Measurements from ENCODE around the gene MAN2A2. TPM values are rescaled to one million over a fixed set of nuclear protein-coding genes. Genes with fewer than 3 reads are reported as not detected.
A peak's percentile ranks its signal among the peaks of the same experiment; 100 is the strongest.

The MAN2A2 gene
- total RNA-seq, 4 donors from 2014 or later = 56.8 to 124 (median 92.4) TPM

GRCh38 chr15:90955624-90956273 lies 52.6 kb downstream of the MAN2A2 start:
- in situ Hi-C loops (cut with MboI; ENCODE audit: low sequenced_read_pairs in 4 of 4) = loop anchor here (10.0 to 25.0 kb wide), 4 partner anchors 89 to 319 kb away; no protein-coding TSS in a partner anchor
- no peak for TF ChIP-seq POLR2A (IDR thresholded peaks at IDR 0.05)
- no peak for TF ChIP-seq CTCF (IDR thresholded peaks at IDR 0.05 in 4 of 5, conservative IDR thresholded peaks at IDR 0.05 in 1 of 5)
- intact Hi-C loops (cut with DNase I; ENCODE audit: low total_unique reads) = loop anchor here (1.0 to 2.0 kb wide), 4 partner anchors 67 to 315 kb away; partner anchors contain the start of gene VPS33B
- Histone ChIP-seq H3K27me3 (no peaks in the 10 kb centered on the region), H3K4me1 (peaks cover 30 to 37% of the 10 kb centered on the region in 2 donors), H3K4me3 (peak overlapping the region; percentile 72 to 88 (median 83)), H3K36me3 (peaks cover 0 to 32% of the 10 kb centered on the region in 2 donors), H3K9me3 (no peaks in the 10 kb centered on the region), H3K27ac (peak overlapping the region; percentile 94 to 97 (median 94))
- ATAC-seq (no peak), DNase-seq (no peak)

DNA sequence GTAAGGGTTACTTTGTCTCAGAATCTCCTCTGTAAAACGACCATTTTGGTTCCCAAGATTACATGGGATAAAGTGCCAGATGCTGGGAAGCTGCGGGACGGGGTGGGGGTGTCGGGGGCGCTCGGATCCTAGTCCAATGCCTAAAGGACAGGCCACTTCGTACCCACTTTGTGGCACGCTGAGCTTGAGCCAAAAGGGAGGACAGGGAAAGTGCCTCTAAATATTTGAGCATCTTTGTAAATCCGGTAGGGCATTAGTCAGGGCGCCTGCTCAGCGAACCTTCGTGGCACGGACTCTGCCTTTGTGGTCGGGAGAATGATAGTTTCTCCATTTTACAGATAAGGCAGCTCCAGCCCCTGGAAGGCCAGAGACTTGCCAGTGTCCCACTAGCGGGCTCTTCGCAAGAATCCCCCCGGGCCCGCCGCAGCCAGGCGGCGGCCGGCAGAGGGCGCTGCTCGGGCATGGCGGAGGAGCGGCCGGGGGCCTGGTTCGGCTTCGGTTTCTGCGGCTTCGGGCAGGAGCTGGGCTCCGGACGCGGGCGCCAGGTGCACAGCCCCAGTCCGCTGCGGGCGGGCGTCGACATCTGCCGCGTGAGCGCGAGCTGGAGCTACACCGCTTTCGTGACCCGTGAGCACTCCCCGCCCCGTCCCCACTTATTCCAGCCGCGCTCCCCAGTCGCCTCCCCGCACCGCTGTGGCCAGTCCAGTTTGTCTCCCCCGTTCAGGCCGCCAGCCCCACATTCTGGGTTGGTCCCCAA lies 53.4 kb downstream of the MAN2A2 start:
- intact Hi-C loops (cut with DNase I; ENCODE audit: low total_unique reads) (loop anchor here (2.0 kb wide), 2 partner anchors 92 to 314 kb away; no protein-coding TSS in a partner anchor), in situ Hi-C loops (cut with MboI; ENCODE audit: low sequenced_read_pairs in 4 of 4) (loop anchor here (10.0 to 25.0 kb wide), 4 partner anchors 88 to 318 kb away; no protein-coding TSS in a partner anchor)
- peaks cover 0 to 25% of the 10 kb centered on the region in 2 donors for H3K36me3 ChIP-seq
- ATAC-seq (peak; percentile 39 to 43), DNase-seq (peak; percentile 46 to 74)
- H3K4me3 ChIP-seq = peak overlapping the region; percentile 65 to 78 (median 70)
- peak overlapping the region; percentile 71 to 79 (median 76) for H3K27ac ChIP-seq
- TF ChIP-seq CTCF (IDR thresholded peaks at IDR 0.05 in 4 of 5, conservative IDR thresholded peaks at IDR 0.05 in 1 of 5) (peak; percentile 88 to 99 (median 94)), POLR2A (IDR thresholded peaks at IDR 0.05) (peak; percentile 34 to 54)
- H3K27me3 ChIP-seq = no peaks in the 10 kb centered on the region
- H3K4me1 ChIP-seq = peaks cover 30 to 39% of the 10 kb centered on the region in 2 donors
- no peaks in the 10 kb centered on the region for H3K9me3 ChIP-seq

DNA sequence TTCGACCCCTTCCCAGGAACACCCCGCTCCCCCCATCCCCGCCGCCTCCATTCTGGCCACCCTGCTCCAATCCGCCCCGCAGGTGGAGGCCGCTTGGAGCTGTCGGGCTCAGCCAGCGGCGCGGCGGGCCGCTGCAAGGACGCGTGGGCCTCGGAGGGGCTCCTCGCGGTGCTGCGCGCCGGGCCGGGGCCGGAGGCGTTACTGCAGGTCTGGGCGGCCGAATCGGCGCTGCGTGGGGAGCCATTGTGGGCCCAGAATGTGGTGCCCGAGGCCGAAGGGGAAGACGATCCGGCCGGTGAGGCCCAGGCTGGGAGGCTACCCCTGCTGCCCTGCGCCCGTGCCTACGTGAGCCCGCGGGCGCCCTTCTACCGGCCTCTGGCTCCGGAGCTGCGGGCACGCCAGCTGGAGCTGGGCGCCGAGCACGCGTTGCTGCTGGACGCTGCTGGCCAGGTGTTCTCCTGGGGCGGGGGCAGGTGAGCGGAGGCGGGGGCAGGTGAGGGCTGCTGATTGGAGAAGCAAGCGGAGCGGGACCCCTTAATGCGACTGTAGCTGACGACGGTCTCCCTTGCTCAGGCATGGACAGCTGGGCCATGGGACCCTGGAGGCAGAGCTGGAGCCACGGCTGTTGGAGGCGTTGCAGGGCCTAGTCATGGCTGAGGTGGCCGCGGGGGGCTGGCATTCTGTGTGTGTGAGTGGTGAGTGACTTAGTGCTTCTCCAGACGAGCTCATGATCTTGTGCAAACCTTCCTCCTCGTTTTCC lies 54.1 kb downstream of the MAN2A2 start:
- Histone ChIP-seq H3K4me1 (peaks cover 30 to 39% of the 10 kb centered on the region in 2 donors), H3K27ac (peak overlapping the region; percentile 71 to 79 (median 76)), H3K4me3 (peak overlapping the region; percentile 65 to 78 (median 70)), H3K36me3 (peaks cover 0 to 17% of the 10 kb centered on the region in 2 donors), H3K9me3 (no peaks in the 10 kb centered on the region), H3K27me3 (no peaks in the 10 kb centered on the region)
- intact Hi-C loops (cut with DNase I; ENCODE audit: low total_unique reads) = loop anchor here (2.0 kb wide), 2 partner anchors 92 to 314 kb away; no protein-coding TSS in a partner anchor
- in situ Hi-C loops (cut with MboI; ENCODE audit: low sequenced_read_pairs in 4 of 4) = loop anchor here (10.0 to 25.0 kb wide), 4 partner anchors 88 to 318 kb away; no protein-coding TSS in a partner anchor
- peak; percentile 12 to 16 for ATAC-seq
- DNase-seq = no peak
- TF ChIP-seq POLR2A (IDR thresholded peaks at IDR 0.05) = no peak
- TF ChIP-seq CTCF (IDR thresholded peaks at IDR 0.05 in 4 of 5, conservative IDR thresholded peaks at IDR 0.05 in 1 of 5) = no peak

DNA sequence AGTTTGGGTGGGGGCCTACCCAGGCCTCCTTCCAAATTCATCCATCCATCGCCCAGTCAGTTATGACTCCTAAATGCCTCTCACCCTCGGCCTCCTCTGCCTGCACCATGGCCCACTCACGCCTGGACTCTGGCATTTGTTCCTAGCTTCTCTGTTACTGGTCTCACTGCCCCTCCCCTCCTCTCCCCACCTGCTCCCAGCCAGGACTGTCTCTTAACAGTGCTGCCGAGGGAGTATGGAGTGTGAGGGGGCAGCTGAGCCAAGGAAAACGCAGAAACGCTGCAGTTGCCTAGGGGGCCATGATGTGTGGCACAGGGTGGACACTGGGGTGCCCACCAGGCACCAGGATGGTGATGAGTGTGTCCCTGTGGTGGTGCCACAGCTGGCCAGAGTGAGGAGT lies 54.7 kb downstream of the MAN2A2 start:
- TF ChIP-seq POLR2A (IDR thresholded peaks at IDR 0.05) (no peak), CTCF (IDR thresholded peaks at IDR 0.05 in 4 of 5, conservative IDR thresholded peaks at IDR 0.05 in 1 of 5) (no peak)
- H3K27me3 ChIP-seq = no peaks in the 10 kb centered on the region
- in situ Hi-C loops (cut with MboI; ENCODE audit: low sequenced_read_pairs in 4 of 4) = loop anchor here (10.0 to 25.0 kb wide), 4 partner anchors 87 to 317 kb away; no protein-coding TSS in a partner anchor
- peaks cover 30 to 39% of the 10 kb centered on the region in 2 donors for H3K4me1 ChIP-seq
- peaks cover 0 to 15% of the 10 kb centered on the region in 2 donors for H3K36me3 ChIP-seq
- intact Hi-C loops (cut with DNase I; ENCODE audit: low total_unique reads) = loop anchor here (2.0 kb wide), 2 partner anchors 91 to 313 kb away; no protein-coding TSS in a partner anchor
- H3K9me3 ChIP-seq = no peaks in the 10 kb centered on the region
- H3K4me3 ChIP-seq = peak overlapping the region; percentile 65 to 78 (median 70)
- ATAC-seq (no peak), DNase-seq (no peak)
- H3K27ac ChIP-seq = peak overlapping the region in 3 of 4 donors; percentile 71 to 79 (median 75)
